Motor neuron (in vitro differentiated cells): ENCODE measurements around the gene ATG2A. TPM values are rescaled to one million over a fixed set of nuclear protein-coding genes. Genes with fewer than 3 reads are reported as not detected.

Experiments
- ATAC-seq, 8 experiments: fragments of 200-7000 bp; cut with Tn5 transposase; replicated peaks in 6 of 8; 2 replicates each; pipeline ENCODE4 v1.8.0; 2021; ENCODE audit warnings: mild to moderate bottlenecking in 8 of 8, moderate library complexity in 8 of 8
- H3K27ac ChIP-seq, 2 donors: fragments of 250-450 bp; sonication (Bioruptor Pico); 2 replicates each; pipeline ENCODE4 v1.9.0; 2021; ENCODE audit warnings: antibody characterized with exemption in 2 of 2, mild to moderate bottlenecking in 2 of 2, moderate library complexity in 1 of 2
- H3K4me1 ChIP-seq, 2 donors: fragments of 250-450 bp; sonication (Bioruptor Pico); replicated peaks in 1 of 2; 2 replicates each; pipeline ENCODE4 v1.6.1; 2021; ENCODE audit warnings: antibody characterized with exemption in 2 of 2, mild to moderate bottlenecking in 2 of 2, moderate library complexity in 1 of 2
- H3K4me3 ChIP-seq, 5 donors: fragments of 250-450 bp; sonication (Bioruptor Pico); 2 replicates each; pipeline ENCODE4 v1.9.0; 2021; ENCODE audit warnings: antibody characterized with exemption in 5 of 5, mild to moderate bottlenecking in 5 of 5, moderate library complexity in 4 of 5
- WGBS, 10 experiments: fragments of 450-650 bp; shearing (Covaris generic); methylation state at CpG; one replicate each; pipeline ENCODE4 v1.0.0; 2022; 5-methylcytosine and 5-hydroxymethylcytosine counted together
- in situ Hi-C, 9 experiments: fragments of 400-800 bp; cut with MboI; loops; one replicate each; pipeline ENCODE4 v1.15.0; 2021; ENCODE audit warnings: low sequenced_read_pairs in 9 of 9, low pct_unique_long_range_greater_than_20kb in 2 of 9; ENCODE audit not compliant: unreplicated experiment in 9 of 9
- total RNA-seq, 8 experiments: library from RNA; unstranded; fragments of 300-600 nt; gene quantifications; 2 replicates each; pipeline versions ENCODE4 v1.2.3 to v1.2.4, GENCODE V29; 2022

The ATG2A gene
- total RNA-seq, 8 experiments from 2014 or later, result 4.9 to 37.2 (median 9.6) TPM

DNA sequence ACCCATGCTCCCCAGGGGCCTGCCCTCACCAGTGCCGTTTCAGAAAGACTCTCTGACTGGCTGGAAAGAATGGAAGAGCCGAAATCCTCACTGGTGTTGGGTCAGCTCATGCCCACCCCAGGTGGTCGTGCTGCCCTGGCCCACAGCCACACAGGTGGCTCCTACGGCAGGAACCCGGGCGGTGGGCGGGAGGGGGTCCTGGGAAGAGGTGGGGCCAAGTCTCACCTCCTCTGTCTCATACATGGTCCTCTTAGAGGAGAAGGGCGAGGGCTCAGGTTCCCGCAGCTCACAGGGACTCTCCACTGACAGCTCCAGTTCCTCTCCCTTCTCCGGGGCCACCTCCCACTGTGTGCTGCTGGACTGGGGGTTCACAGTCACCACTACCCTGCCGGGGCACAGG, 8.2 kb downstream of the ATG2A start:
- ATAC-seq, result no peak
- WGBS, 10 experiments, result 60 to 80% methylated on average over 1 of the region's 11 CpGs; no CpG with 5 or more reads in 8 of the 10 experiments
- in situ Hi-C loops, result no loop called here

DNA sequence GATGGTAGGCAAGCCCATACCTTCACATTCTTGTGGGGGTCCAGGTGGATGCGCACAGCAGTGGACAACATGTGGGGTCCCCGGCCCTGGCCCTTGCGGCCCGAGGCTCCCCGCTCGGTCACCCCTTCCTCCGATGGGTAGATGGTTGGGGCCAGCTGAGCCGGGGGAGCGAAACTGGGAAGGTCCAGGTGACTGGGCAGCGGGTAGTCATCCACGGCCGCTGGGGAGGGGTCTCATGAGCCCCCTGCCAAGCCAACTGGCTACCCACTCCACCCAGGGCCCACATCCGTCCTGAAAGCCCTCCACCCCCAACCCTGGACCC, 10.7 kb downstream of the ATG2A start:
- Histone ChIP-seq H3K4me3 (no peak overlapping the region), H3K4me1 (no peaks in the 10 kb centered on the region), H3K27ac (no peak overlapping the region)
- in situ Hi-C loops, result no loop called here
- peak in 1 of 8 experiments; percentile 5 for ATAC-seq
- 60 to 90% methylated on average over 1 to 2 of the region's 13 CpGs; no CpG with 5 or more reads in 8 of the 10 experiments for WGBS, 10 experiments

More for the DNA sequence above, 8.2 kb downstream of the ATG2A start:
- no peak overlapping the region for H3K4me3 ChIP-seq
- no peaks in the 10 kb centered on the region for H3K4me1 ChIP-seq
- H3K27ac ChIP-seq, result no peak overlapping the region

DNA sequence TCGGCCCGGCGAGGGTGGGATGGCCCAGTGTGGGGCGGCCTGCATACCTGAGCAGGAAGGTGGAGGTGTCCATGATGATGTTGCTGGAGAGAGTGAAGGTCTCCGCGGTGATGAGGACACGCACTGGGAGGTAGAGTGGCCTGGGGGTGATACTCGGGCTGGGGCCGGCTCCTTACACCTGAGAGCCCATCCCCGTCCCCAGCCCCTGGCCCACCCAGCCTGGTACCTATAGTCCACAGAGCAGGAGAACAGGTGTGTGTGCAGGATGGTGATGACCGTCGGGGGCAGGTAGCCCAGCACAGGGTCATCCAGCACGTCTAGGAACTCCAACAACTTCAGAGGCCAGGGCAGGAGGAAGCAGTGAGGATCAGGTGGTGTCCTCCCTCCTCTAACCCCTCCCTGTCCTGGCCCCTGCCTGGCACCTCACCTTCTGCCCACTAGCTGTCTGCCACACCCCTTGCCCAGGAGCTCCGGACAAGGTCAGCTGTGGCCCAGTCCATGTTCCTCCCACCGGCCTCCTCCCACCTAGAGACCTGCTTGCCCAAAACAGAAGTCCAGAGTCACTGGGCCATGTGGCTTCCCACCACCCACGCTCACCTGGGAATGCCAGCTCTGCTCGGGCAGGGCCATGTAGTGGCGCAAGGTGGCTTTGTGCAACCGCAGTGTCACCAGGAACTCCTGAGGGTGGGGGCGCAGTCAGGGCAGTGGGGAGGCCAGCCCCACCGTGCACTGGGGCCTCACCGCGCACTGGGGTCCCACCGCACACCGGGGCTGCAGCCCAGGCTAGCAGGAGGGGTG, 11.3 kb downstream of the ATG2A start:
- 88 to 100% methylated on average over 1 to 5 of the region's 25 CpGs; no CpG with 5 or more reads in 8 of the 10 experiments for WGBS, 10 experiments
- Histone ChIP-seq H3K4me3 (no peak overlapping the region), H3K4me1 (no peaks in the 10 kb centered on the region), H3K27ac (no peak overlapping the region)
- in situ Hi-C loops, result no loop called here
- peak in 1 of 8 experiments; percentile 3 for ATAC-seq

DNA sequence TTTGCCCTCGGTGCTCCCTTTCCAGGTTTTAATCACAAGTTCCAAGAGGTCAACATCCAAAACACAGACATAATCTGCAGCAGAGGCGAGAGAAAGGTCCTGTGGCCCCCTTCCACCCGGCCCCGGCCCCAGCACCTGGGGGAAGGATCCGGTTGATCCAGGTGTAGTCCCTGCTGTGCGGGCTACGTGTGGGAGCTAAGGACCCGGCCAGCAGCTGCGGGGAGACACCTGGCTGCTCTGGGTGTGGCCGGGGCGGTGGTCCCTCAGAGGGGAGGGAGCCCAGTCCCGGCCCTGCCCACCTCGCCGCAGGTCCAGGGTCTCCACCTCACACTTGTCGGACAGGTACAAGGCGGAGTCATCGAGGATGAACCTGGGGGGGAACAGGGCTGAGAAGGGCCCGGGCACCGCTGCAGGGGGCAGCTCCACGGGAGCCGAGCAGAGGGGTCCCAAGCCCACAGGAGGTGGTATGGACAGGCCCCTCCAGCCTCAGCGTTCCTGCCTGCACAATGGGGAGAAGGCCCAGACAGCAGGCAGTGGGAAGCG, 13.6 kb downstream of the ATG2A start:
- no peaks in the 10 kb centered on the region for H3K4me1 ChIP-seq
- in situ Hi-C loops, result no loop called here
- WGBS, 10 experiments, result 60 to 90% (median 80%) methylated on average over 1 to 4 of the region's 23 CpGs; no CpG with 5 or more reads in 5 of the 10 experiments
- ATAC-seq, result peak in 1 of 8 experiments; percentile 8
- no peak overlapping the region for H3K4me3 ChIP-seq
- H3K27ac ChIP-seq, result no peak overlapping the region

DNA sequence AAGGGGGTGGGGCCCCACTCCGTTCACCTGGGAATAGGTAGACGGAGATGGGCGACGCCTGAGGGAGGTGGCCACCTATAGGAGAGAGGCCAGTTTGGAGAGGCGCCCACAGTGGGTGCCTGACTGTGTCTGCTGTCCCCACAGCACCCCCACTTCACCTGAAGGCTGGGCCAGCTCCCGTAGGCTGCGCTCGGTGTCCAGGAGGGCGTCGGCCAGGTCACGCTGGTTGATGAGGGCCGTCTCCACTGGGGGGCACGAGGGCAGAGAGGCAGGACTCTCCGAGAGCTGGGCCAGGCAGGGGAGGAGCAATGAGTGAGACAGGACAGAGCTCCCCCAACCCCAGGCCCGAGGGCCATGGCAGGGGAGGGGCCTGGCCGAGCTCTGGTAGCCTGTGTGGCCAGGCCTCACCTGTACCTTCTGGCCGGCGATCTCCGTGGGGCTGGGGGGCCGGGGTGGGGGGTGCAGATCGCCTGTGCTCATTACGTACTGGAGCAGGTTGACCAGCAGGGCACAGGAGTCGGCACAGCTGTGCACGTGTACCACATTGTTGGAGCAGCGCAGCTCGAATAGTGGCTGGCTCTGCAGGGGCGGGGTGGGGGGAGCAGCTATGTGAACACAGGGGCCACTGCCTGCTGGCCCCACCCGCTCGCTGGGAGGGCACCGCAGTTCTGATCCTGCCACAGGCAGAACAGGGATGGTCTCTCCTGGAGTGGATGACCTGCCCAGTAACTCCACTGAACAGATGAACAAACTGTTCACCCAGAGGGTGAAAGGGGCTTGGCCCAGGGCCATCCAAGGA, 14.7 kb downstream of the ATG2A start:
- 60 to 100% (median 90%) methylated on average over 1 to 2 of the region's 30 CpGs; no CpG with 5 or more reads in 7 of the 10 experiments for WGBS, 10 experiments
- ATAC-seq, result peak in 2 of 8 experiments; percentile 13 to 15
- in situ Hi-C loops, result no loop called here
- H3K27ac ChIP-seq, result no peak overlapping the region
- H3K4me3 ChIP-seq, result no peak overlapping the region
- H3K4me1 ChIP-seq, result no peaks in the 10 kb centered on the region

DNA sequence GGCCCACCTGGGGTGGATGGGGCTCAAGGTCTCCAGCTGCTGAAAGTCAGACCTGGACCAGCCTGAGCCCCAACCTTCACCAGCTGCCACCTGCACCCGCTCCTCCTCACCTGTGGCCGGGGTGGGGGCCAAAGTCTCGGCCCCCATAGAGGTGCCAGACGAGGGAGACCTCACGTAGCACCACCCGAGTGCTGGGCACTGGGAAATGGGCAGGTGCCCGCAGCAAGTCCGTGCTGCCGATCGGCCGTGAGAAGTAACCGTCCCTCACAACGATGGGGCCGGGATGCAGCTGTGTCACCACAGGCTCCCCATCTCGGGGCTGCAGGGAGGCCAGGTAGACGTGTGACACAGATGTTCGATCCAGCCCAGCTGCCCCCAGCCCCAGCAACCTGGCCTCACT, 16.2 kb downstream of the ATG2A start:
- WGBS, 10 experiments, result 90% methylated on average over 2 of the region's 17 CpGs; no CpG with 5 or more reads in 9 of the 10 experiments
- Histone ChIP-seq H3K27ac (no peak overlapping the region), H3K4me3 (no peak overlapping the region), H3K4me1 (no peaks in the 10 kb centered on the region)
- in situ Hi-C loops, result no loop called here
- no peak for ATAC-seq

DNA sequence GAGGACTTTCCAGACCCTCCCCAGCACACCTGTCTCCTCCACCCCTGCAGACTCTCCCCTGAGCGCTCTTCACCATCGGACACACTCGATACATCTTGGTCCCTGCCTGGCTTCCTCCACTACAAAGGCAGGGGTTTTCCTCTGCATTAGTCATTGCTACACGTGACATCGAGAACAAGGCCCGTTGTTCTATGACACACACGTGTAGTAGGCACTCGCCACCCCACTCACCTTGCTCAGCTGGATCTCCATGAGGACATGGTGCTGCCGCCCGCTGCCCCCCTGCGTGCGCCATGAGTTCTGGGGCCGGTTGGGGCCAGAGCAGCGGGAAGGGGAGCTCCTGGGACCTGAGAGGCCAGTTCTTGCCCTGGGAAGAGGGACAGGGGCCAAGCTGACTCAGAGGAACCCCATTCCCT, 16.7 kb downstream of the ATG2A start:
- ATAC-seq, result no peak
- in situ Hi-C loops, result no loop called here
- H3K27ac ChIP-seq, result no peak overlapping the region
- 73 to 94% (median 90%) methylated on average over 1 to 7 of the region's 14 CpGs; no CpG with 5 or more reads in 4 of the 10 experiments for WGBS, 10 experiments
- H3K4me3 ChIP-seq, result no peak overlapping the region
- H3K4me1 ChIP-seq, result no peaks in the 10 kb centered on the region

DNA sequence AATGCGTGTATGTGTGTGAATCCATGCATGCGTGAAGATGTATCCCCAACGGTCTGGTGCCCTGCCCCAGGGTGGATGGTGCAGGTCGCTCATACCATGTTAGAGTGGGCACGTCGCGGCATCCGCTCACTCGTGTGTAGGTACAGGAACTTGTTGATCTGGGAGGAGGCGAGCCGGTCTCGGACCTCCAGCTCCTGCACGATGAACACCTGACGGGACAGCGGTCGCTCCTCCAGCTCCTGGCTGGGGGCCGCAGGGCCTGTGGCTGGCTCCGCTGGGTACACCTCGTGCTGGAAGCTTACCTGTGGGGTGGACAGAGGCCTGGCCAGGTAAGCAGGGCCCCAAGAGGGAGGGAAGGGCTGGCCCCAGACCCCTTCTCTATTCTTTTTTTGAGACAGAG, 18.5 kb downstream of the ATG2A start:
- H3K27ac ChIP-seq, result no peak overlapping the region
- in situ Hi-C loops, result loop anchor here in 1 of 9 experiments (10.0 kb wide), 1 partner anchor 54 kb away; the partner anchor contains the start of gene CDC42BPG
- peaks cover 4 to 7% of the 10 kb centered on the region in 2 donors for H3K4me1 ChIP-seq
- no peak for ATAC-seq
- 89 to 100% (median 93%) methylated on average over 3 to 7 of the region's 19 CpGs; no CpG with 5 or more reads in 4 of the 10 experiments for WGBS, 10 experiments
- no peak overlapping the region for H3K4me3 ChIP-seq

DNA sequence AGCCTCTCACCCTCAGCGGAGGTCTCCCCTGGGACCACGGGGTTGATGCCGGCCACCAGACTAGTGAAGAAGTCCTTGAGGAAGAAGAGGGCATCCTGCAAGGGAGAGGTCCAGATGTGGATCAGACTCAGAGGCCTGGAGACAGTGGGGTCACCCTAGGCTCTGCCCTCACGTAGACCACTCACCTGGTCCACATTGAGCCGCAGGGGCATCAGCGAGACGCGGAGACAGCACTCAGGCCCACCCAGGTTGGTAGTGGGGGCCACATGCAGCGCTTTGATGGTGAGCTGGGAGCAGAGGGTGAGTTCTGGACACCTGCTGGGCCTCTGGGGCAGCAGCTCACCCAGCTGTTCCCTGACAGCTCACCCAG, 18.9 kb downstream of the ATG2A start:
- WGBS, 10 experiments, result 86 to 100% (median 100%) methylated on average over 3 to 6 of the region's 9 CpGs; no CpG with 5 or more reads in 7 of the 10 experiments
- H3K4me1 ChIP-seq, result peaks cover 4 to 12% of the 10 kb centered on the region in 2 donors
- ATAC-seq, result no peak
- H3K4me3 ChIP-seq, result no peak overlapping the region
- in situ Hi-C loops, result loop anchor here in 1 of 9 experiments (10.0 kb wide), 1 partner anchor 53 kb away; the partner anchor contains the start of gene CDC42BPG
- no peak overlapping the region for H3K27ac ChIP-seq

DNA sequence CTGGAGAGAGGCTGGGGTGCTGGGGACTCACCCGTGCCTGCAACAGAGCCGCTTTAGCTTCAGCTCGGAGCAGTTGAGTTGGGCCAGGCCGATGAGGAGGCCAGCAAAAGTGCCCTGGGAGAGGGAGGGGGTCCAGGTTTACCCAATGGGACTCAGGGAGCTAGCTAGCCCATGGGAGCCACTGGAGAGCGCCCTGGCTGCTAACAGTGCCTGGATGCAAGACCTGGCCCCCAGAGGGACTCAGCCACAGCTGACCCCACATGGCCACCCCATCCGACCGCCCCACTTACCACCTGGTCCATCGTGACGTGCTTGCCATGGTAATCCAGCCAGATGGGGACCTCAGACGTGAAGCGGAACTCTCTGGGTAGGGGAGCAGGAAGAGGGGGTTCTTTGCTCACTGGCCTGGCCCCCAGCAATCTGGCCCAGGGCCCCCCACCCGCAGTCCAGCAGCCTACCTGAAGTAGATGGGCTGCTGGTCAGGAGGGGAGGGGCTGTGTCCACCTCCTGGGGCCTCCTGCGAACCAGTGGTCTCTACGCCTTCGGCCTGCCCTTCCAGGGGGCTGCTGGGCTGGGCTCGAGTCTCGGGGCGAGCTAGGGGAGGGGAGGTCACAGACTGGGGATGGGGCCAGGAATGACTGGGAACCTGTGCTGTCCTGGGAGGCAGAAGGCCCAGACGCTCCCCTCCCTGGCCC, 19.5 kb downstream of the ATG2A start:
- 60 to 96% methylated on average over 4 to 8 of the region's 19 CpGs; no CpG with 5 or more reads in 8 of the 10 experiments for WGBS, 10 experiments
- no peak overlapping the region for H3K27ac ChIP-seq
- ATAC-seq, result no peak
- H3K4me1 ChIP-seq, result peaks cover 4 to 12% of the 10 kb centered on the region in 2 donors
- in situ Hi-C loops, result loop anchor here in 1 of 9 experiments (10.0 kb wide), 1 partner anchor 53 kb away; the partner anchor contains the start of gene CDC42BPG
- no peak overlapping the region for H3K4me3 ChIP-seq

DNA sequence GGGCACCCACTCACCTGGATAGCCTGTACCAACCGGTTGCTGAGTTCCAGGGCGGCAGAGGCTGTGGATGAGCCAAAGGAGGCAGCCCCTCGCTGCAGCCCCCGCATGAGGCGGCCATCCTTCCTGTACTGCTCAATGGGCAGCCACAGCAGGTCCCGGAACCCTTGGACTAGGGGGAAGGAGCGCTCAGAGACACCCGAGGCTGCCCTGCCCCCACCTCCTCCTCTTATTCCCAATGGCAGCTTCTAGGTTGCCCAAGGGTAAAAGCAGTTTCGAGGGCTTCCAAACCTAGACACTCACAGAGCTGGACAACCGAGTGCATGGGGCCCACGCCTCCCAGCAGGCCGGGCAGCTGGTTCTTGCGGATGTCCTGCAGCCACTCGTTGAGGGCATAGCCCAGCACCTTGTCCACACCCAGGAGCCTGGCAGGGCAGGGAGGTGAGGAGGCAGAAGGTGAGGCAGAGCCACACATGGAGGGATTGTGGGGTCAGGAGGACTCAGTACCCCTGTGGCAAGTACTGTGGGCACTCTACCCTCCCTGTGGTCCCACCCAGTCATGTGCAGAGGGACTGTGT, 20.5 kb downstream of the ATG2A start:
- peaks cover 4 to 12% of the 10 kb centered on the region in 2 donors for H3K4me1 ChIP-seq
- in situ Hi-C loops, result loop anchor here in 1 of 9 experiments (10.0 kb wide), 1 partner anchor 52 kb away; the partner anchor contains the start of gene CDC42BPG
- WGBS, 10 experiments, result 70 to 100% (median 80%) methylated on average over 1 to 3 of the region's 14 CpGs; no CpG with 5 or more reads in 7 of the 10 experiments
- no peak overlapping the region for H3K27ac ChIP-seq
- ATAC-seq, result no peak
- H3K4me3 ChIP-seq, result no peak overlapping the region
